Osteocyte (in vitro differentiated cells): Measurements from ENCODE around the gene FNBP1. TPM values are rescaled to one million over a fixed set of nuclear protein-coding genes. Genes with fewer than 3 reads are reported as not detected.
"Not testable (repeated sequence)": the region's sequence is repeated elsewhere in the genome, so short reads cannot be mapped to it uniquely, and the experiment has no call there.

Experiments used
- DNase-seq: peaks from one replicate; pipeline ENCODE4 v3.0.0; 2021; ENCODE audit warnings: mixed read lengths; ENCODE audit not compliant: unreplicated experiment; ENCODE audit errors: extremely low spot score
- H3K27ac Mint-ChIP-seq: one replicate; pipeline ENCODE4 v1.8.0; 2021; ENCODE audit warnings: mild to moderate bottlenecking, mixed read lengths; ENCODE audit not compliant: unreplicated experiment
- H3K27me3 Mint-ChIP-seq: one replicate; pipeline ENCODE4 v1.8.0; 2021; ENCODE audit warnings: mixed read lengths; ENCODE audit not compliant: unreplicated experiment
- H3K36me3 Mint-ChIP-seq: one replicate; pipeline ENCODE4 v1.8.0; 2021; ENCODE audit warnings: mixed read lengths; ENCODE audit not compliant: unreplicated experiment
- H3K4me1 Mint-ChIP-seq: one replicate; pipeline ENCODE4 v1.8.0; 2021; ENCODE audit warnings: mixed read lengths; ENCODE audit not compliant: unreplicated experiment
- H3K4me3 Mint-ChIP-seq: one replicate; pipeline ENCODE4 v1.8.0; 2021; ENCODE audit warnings: mild to moderate bottlenecking, moderate library complexity, mixed read lengths; ENCODE audit not compliant: unreplicated experiment
- H3K9me3 Mint-ChIP-seq: one replicate; pipeline ENCODE4 v1.8.0; 2021; ENCODE audit warnings: mixed read lengths; ENCODE audit not compliant: unreplicated experiment
- total RNA-seq: library from RNA; stranded (reverse); gene quantifications from 2 replicates; pipeline ENCODE4 v1.2.1, GENCODE V29; 2021
- TF ChIP-seq, protein P1 (sequence below): fragments of 200-600 bp; sonication (generic); IDR thresholded peaks from 2 replicates; pipeline ENCODE4 v1.5.0; 2021; ENCODE audit warnings: antibody characterized with exemption, mild to moderate bottlenecking, moderate library complexity

Gene FNBP1
- total RNA-seq, 1 donor from 2014 or later: 62.2 TPM

DNA sequence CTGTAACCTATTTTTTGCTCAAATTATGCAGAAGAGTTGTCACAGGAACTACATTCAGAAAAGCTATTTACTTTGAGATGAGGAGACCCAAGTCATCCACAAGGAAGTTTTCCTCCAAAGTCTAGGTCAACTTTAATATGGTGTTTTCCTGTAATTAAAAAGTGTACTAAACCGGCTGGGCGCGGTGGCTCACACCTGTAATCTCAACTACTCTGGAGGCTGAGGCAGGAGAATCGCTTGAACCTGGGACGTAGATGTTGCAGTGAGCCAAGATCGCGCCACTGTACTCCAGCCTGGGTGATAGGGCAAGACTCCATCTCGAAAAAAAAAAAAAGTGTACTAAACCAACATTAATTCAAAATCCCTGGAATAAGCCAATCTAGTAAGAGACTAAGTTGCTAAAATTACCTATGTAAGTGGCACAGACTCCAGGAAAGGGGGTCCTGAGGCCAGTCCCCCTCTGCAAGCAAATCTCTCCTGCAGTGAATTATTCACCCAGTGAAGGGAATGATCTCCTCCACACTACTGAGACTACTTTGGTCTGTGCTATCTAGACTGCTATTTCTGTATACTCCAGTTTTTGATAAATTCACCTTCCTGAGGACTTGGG, 38.9 kb downstream of the FNBP1 start:
- Mint-ChIP-seq H3K4me3 (no peak overlapping the region), H3K27me3 (no peaks in the 10 kb centered on the region)
- no peak for DNase-seq

DNA sequence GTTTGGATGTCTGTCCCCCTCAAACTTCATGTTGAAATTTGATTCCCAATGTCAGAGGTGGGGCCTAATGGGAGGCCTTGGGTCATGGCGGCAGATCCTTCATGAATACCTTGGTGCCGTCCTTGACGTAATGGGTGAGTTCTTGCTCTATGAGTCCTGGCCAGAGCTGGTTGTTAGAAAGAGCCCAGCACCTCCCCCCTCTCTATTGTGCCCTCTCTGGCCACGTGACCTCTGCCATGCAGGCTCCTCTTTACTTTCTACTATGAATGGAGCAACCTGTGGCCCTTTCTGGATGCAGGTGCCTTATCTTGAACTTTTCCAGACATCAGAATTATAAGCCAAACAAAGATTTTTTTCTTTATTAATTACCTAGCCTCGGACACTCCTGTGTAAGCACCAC, 40.7 kb downstream of the FNBP1 start:
- no peak for DNase-seq
- H3K4me1 Mint-ChIP-seq: peaks cover 41% of the 10 kb centered on the region
- no peaks in the 10 kb centered on the region for H3K27me3 Mint-ChIP-seq
- TF ChIP-seq, protein P1, sequence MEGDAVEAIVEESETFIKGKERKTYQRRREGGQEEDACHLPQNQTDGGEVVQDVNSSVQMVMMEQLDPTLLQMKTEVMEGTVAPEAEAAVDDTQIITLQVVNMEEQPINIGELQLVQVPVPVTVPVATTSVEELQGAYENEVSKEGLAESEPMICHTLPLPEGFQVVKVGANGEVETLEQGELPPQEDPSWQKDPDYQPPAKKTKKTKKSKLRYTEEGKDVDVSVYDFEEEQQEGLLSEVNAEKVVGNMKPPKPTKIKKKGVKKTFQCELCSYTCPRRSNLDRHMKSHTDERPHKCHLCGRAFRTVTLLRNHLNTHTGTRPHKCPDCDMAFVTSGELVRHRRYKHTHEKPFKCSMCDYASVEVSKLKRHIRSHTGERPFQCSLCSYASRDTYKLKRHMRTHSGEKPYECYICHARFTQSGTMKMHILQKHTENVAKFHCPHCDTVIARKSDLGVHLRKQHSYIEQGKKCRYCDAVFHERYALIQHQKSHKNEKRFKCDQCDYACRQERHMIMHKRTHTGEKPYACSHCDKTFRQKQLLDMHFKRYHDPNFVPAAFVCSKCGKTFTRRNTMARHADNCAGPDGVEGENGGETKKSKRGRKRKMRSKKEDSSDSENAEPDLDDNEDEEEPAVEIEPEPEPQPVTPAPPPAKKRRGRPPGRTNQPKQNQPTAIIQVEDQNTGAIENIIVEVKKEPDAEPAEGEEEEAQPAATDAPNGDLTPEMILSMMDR: no peak
- no peaks in the 10 kb centered on the region for H3K9me3 Mint-ChIP-seq
- H3K27ac Mint-ChIP-seq: no peak overlapping the region
- H3K36me3 Mint-ChIP-seq: no peaks in the 10 kb centered on the region
- H3K4me3 Mint-ChIP-seq: no peak overlapping the region

More for the DNA sequence above, 38.9 kb downstream of the FNBP1 start:
- peaks cover 31% of the 10 kb centered on the region for H3K4me1 Mint-ChIP-seq
- no peaks in the 10 kb centered on the region for H3K9me3 Mint-ChIP-seq
- TF ChIP-seq, protein P1: no peak
- H3K36me3 Mint-ChIP-seq: no peaks in the 10 kb centered on the region
- H3K27ac Mint-ChIP-seq: no peak overlapping the region

DNA sequence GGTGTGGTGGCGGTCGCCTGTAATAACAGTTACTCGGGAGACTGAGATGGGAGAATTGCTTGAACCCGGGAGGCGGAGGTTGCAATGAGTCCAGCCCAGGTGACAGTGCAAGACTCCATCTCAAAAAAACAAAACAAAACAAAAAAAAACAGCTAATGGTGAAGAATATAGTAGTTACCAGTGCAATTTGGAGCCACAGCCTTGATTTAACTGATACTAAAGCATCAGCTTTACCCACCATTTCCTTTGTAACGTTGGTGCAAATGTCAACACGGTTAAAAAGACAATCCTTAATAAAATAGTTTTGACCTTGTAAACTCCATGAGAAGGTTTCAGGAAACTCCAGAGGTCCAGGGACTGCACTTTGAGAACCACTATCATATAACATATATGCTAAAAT, 41.8 kb downstream of the FNBP1 start:
- H3K4me1 Mint-ChIP-seq: peaks cover 39% of the 10 kb centered on the region
- no peaks in the 10 kb centered on the region for H3K36me3 Mint-ChIP-seq
- TF ChIP-seq, protein P1: no peak
- no peak for DNase-seq
- no peak overlapping the region for H3K27ac Mint-ChIP-seq
- H3K27me3 Mint-ChIP-seq: no peaks in the 10 kb centered on the region
- H3K4me3 Mint-ChIP-seq: no peak overlapping the region
- no peaks in the 10 kb centered on the region for H3K9me3 Mint-ChIP-seq

DNA sequence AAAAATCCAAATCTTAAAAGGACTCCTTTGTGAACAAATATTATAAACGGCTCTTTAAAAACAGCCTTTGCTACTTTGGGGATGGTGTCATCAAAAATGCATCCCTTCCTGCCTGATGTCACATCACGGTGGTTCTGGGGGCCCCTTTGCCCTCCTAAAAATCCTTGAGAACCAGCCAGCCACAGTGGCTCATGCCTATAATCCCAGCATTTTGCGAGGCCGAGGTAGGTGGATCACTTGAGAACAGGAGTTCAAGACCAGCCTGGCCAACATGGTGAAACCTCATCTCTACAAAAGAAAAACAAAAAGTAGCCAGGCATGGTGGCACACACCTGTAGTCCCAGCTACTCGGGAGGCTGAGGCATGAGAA, 43.9 kb downstream of the FNBP1 start:
- no peak for DNase-seq
- Mint-ChIP-seq H3K36me3 (no peaks in the 10 kb centered on the region), H3K27me3 (no peaks in the 10 kb centered on the region), H3K27ac (peak overlapping the region; percentile 50), H3K4me1 (peaks cover 48% of the 10 kb centered on the region), H3K9me3 (no peaks in the 10 kb centered on the region), H3K4me3 (no peak overlapping the region)
- TF ChIP-seq, protein P1: no peak

DNA sequence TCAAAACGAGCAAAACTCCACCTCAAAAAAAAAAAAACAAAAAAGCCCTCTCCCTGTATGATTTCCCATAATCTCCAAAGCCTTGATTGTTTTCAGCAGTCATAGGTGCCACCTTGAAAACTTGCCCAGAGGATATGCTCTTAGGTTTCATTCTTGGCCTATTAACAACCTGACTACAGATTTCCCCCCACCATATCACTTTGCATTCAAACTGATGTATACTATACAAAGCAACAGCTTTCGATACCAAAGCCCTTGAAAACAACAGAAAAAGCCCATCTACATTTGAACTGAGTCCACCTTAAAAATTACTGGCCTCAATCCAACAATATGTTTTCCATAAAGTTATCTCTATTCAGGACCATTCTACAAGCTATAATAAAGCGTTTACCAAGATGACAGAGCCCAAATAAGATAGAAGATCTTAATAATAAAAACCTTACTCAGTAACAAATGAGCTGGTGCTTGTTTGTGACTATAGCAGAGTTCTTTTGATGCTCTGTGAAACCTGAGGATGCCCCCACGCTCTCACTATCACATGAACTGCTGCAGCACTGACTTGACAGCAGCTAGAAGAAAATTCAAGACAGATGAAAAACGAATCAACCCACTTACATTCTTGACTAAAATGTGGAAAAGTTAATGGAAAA, 44.4 kb downstream of the FNBP1 start:
- Mint-ChIP-seq H3K9me3 (no peaks in the 10 kb centered on the region), H3K27me3 (no peaks in the 10 kb centered on the region), H3K27ac (peak overlapping the region; percentile 55), H3K4me1 (peaks cover 50% of the 10 kb centered on the region), H3K4me3 (no peak overlapping the region), H3K36me3 (no peaks in the 10 kb centered on the region)
- TF ChIP-seq, protein P1: no peak
- no peak for DNase-seq

DNA sequence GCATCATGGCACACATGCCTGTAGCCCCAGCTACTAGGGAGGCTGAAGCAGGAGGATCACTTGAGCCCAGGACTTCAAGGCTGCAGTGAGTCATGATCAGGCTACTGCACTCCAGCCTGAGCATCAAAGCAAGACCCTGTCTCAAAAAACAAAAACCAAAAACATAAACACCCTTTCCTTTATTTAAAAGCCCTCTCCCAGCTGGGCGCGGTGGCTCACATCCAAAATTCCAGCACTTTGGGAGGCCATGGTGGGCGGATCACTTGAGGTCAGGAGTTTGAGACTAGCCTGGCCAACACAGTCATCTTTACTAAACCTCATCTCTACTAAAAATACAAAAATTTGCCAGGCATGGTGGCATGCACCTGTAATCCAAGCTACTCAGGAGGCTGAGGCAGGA, 45.3 kb downstream of the FNBP1 start:
- not testable (repeated sequence) for H3K4me3 Mint-ChIP-seq

More for the DNA sequence above, 45.3 kb downstream of the FNBP1 start:
- not testable (repeated sequence) for H3K9me3 Mint-ChIP-seq, H3K27ac Mint-ChIP-seq, H3K36me3 Mint-ChIP-seq, H3K27me3 Mint-ChIP-seq, DNase-seq
- H3K4me1 Mint-ChIP-seq: peaks cover 52% of the 10 kb centered on the region
